Neuron (in vitro differentiated cells): Measurements from ENCODE around the gene PARG.
"Not testable (repeated sequence)": the region's sequence is repeated elsewhere in the genome, so short reads cannot be mapped to it uniquely, and the experiment has no call there.

Experiments used
- H2AFZ ChIP-seq: one replicate; pipeline ENCODE4 v1.6.1; 2013; ENCODE audit warnings: low read depth, mild to moderate bottlenecking, inconsistent platforms, low read length, moderate library complexity
- H3K27me3 ChIP-seq: one replicate; pipeline ENCODE4 v1.6.1; 2013; ENCODE audit warnings: low read length; ENCODE audit not compliant: insufficient read depth
- H3K36me3 ChIP-seq: one replicate; pipeline ENCODE4 v1.6.1; 2013; ENCODE audit warnings: low read length; ENCODE audit not compliant: insufficient read depth
- H3K4me1 ChIP-seq: one replicate; pipeline ENCODE4 v1.6.1; 2013; ENCODE audit warnings: low read length; ENCODE audit not compliant: insufficient read depth
- H3K4me3 ChIP-seq: 2 replicates; pipeline ENCODE4 v1.5.1; 2013; ENCODE audit warnings: mild to moderate bottlenecking, low read length, moderate library complexity
- H3K9me3 ChIP-seq: one replicate; pipeline ENCODE4 v1.6.1; 2013; ENCODE audit warnings: low read length

The PARG gene

DNA sequence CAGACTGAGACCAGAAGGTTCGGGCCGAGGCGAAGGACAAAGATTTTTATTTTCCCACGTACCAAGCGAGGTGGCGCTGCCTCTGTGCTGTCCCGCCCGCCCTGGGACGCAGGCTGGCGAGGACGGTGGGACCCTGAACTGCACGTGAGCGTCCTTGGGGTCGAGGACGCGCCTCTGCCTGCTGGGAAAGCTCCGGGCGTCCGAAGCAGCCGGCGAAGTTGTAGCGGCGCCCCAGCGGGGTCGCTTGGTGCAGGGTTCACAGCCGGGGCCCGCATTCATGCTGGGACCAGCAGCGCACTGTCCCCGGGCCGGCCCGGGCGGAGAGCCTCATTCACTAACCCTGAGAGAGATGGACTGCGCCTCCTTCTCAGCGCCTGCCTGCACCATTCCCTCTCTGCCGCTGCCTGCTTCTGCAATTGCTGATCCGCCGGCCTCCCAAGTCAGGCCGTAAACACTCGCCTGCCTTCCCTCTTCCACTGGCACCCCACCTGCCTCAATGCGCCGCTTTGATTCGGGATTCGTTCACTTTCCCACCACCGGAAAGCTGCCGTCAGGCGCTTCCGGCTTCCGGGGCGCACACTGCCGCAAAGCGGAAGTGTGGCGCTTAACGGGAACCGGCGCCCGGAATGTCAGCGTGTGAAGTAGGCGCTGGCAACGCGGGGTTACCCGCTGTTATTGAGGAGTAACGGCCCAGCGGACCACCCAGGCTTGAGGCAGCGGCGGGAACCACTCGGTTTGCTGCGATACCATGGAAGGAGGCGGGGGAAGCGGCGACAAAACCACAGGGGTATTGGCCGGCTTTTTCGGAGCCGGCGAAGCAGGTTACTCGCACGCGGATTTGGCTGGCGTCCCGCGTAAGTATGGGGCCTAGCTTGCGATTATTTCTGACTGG is at the start of gene PARG, which contains the start of gene TIMM23B:
Gene PARG (minus strand): TSS at position 581 of the 892 bp plus-strand sequence. CDS start 302 bp downstream, at position 279.
Gene TIMM23B (plus strand): TSS at position 607 of the 892 bp plus-strand sequence. CDS start 142 bp downstream, at position 749.
- not testable (repeated sequence) for H3K9me3 ChIP-seq, H3K36me3 ChIP-seq, H3K4me1 ChIP-seq, H3K27me3 ChIP-seq
- peak within 1 kb of the TSS; percentile 67 for H2AFZ ChIP-seq
- peak within 1 kb of the TSS; percentile 97 for H3K4me3 ChIP-seq

GRCh38 chr10:49988376-49988775 is 46.5 kb upstream of the PARG start, which contains the start of gene AGAP6:
AGAP6 (plus strand) TSS chr10:49988406; CDS start chr10:49988716, 310 bp downstream.
- not testable (repeated sequence) for H3K4me3 ChIP-seq, H3K4me1 ChIP-seq, H3K9me3 ChIP-seq

DNA sequence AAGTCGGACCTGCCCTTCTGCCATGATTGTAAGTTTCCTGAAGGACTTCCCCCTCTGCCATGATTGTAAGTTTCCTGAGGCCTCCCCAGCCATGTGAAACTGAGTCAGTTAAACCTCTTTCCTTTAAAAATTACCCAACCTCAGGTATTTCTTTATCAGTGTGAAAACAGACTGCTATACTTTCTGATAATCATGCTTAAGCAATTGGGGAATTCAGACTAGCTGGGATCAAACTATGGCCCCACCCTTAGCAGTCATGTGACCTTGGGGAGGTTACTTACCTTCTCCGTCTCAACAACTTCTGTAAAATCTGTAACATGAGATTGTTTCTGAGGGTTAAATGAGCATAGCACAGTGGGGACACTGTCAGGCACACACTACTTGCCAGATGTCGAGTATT is 45.4 kb upstream of the PARG start:
- H3K9me3 ChIP-seq, H3K4me3 ChIP-seq, H3K36me3 ChIP-seq, H3K4me1 ChIP-seq, H2AFZ ChIP-seq, H3K27me3 ChIP-seq: not testable (repeated sequence)

More at GRCh38 chr10:49988376-49988775, 46.5 kb upstream of the PARG start, which contains the start of gene AGAP6:
- not testable (repeated sequence) for H3K27me3 ChIP-seq, H2AFZ ChIP-seq, H3K36me3 ChIP-seq

DNA sequence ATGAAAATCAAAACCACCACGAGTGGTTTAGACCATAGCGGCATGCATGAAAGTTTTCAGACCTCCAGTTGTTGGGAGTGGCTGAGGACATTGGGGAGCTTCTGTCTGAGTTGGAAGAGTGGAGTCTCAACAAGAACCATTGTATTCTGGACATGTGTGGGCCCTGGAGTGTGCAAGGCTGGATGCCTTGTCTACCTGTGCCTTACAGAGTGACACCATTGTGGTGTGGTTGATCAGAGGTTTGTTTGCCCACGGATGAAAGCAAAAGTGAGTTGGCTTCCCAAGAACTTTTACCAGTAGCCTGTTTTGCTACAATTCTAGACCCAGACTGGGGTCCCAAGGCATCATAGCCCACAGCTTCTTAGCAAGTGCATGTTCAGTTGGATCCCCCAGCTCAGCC is 35.9 kb upstream of the PARG start:
- H3K4me3 ChIP-seq, H3K4me1 ChIP-seq, H3K36me3 ChIP-seq, H2AFZ ChIP-seq, H3K27me3 ChIP-seq, H3K9me3 ChIP-seq: not testable (repeated sequence)

- not testable (repeated sequence) for H2AFZ ChIP-seq, H3K27me3 ChIP-seq, H3K9me3 ChIP-seq, H3K4me3 ChIP-seq, H3K36me3 ChIP-seq, H3K4me1 ChIP-seq
Observed at GRCh38 chr10:49972094-49972493, 30.3 kb upstream of the PARG start.

DNA sequence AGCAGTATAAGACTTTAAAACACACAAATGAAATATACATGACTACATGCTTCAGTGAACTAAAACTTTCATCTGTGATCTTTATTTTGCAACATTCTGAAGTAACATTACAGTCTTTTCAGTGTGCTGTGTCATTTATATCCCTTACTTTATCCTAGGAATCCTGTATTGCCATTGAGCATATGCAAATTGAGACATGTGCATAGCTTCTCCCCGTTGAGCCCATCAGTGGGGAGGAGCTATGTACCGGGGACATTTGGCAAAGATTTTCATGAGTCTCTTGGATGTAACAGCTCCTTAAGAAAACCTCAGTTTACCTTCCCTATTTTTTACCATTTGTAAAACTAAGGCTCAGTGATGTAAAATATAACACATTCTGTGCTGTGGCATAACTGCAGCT is 29.6 kb upstream of the PARG start:
- H3K27me3 ChIP-seq, H3K36me3 ChIP-seq, H2AFZ ChIP-seq, H3K4me3 ChIP-seq, H3K9me3 ChIP-seq, H3K4me1 ChIP-seq: not testable (repeated sequence)

DNA sequence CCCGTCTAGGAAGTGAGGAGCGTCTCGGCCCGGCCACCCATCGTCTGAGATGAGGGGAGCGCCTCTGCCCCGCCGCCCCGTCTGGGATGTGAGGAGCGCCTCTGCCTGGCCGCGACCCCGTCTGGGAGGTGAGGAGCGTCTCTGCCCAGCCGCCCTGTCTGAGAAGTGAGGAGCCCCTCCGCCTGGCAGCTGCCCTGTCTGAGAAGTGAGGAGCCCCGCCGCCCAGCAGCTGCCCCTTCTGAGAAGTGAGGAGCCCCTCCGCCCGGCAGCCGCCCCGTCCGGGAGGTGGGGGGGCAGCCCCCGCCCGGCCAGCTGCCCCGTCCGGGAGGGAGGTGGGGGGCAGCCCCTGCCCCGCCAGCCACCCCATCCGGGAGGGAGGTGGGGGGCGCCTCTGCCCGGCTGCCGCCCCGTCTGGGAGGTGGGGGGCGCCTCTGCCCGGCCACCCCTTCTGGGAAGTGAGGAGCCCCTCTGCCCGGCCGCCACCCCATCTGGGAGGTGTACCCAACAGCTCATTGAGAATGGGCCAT is 28.6 kb upstream of the PARG start:
- H2AFZ ChIP-seq, H3K36me3 ChIP-seq, H3K9me3 ChIP-seq, H3K4me3 ChIP-seq, H3K4me1 ChIP-seq, H3K27me3 ChIP-seq: not testable (repeated sequence)

DNA sequence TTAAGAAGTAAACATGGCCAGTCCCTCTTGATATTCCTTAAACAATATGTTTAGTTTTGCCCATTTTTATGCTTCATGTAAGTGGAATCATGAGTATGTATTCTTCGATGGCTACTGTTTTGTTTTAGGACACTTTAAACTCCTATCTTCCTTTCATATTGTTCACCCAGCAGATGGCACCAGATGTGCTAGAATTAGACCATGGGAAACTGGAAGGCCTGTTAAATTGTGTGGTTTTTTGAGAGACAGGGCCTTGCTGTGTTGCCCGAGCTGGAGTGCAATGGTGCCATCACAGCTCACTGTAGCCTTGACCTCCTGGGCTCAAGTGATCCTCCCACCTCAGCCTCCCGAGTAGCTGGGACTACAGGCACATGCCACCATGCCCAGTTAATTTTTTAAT is 11.3 kb upstream of the PARG start:
- not testable (repeated sequence) for H2AFZ ChIP-seq, H3K4me1 ChIP-seq, H3K9me3 ChIP-seq, H3K4me3 ChIP-seq, H3K27me3 ChIP-seq
- H3K36me3 ChIP-seq, result peaks cover 11% of the 10 kb centered on the region

DNA sequence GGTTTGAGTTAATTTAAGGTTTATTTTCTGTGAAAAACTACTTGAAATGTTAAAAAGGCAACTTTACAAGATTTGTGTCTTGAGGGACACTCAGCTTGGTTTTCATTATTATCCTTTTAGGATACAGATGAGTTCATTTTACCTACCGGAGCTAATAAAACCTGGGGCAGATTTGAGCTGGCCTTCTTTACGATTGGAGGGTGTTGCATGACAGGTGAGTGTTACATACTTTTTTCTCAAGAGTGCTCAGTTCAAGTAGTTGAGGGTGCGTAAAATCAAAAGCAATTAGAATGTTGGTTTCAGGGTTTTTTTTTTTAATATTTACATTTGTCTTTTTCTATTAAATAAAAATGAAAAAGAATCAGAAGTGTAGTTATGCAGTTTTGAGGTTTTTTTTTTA is 10.2 kb upstream of the PARG start:
- not testable (repeated sequence) for H3K9me3 ChIP-seq, H2AFZ ChIP-seq, H3K36me3 ChIP-seq, H3K27me3 ChIP-seq, H3K4me3 ChIP-seq, H3K4me1 ChIP-seq

DNA sequence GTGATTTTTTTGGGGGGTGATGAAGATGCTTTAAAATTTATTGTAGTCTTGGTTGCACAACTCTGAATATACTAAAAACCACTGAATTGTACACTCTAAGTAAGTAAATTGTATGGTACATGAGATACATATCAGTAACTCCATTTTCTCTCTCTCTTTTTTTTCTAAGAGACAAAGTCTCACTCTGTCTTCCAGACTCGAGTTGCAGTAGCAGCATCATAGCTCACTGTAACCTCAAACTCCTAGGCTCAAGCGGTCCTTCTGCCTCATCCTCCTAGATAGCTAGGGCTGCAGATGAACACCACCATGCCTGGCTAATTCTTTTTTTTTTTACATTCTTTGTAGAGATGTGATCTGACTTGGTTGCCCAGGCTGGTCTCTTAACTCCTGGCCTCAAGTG is 6.9 kb upstream of the PARG start:
- H3K4me1 ChIP-seq, H3K4me3 ChIP-seq, H2AFZ ChIP-seq, H3K9me3 ChIP-seq, H3K27me3 ChIP-seq: not testable (repeated sequence)
- peaks cover 10% of the 10 kb centered on the region for H3K36me3 ChIP-seq

DNA sequence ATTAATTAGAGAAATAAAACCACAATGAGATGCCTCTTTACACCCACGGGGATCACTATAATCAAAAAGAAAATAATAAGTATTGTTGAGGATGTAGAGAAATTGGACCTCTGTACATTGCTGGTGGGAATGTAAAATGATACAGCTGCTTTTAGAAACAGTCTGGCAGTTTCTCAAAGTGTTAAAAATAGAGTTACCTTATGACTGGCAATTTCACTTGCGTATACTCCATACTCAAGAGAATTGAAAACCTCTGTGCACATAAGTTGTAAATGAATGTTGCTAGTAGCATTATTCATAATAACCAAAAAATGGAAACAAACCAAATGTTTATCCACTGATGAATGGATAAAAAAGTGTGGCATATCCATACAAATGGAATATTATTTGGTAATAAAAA is 6.3 kb upstream of the PARG start:
- H3K9me3 ChIP-seq, result not testable (repeated sequence)

DNA sequence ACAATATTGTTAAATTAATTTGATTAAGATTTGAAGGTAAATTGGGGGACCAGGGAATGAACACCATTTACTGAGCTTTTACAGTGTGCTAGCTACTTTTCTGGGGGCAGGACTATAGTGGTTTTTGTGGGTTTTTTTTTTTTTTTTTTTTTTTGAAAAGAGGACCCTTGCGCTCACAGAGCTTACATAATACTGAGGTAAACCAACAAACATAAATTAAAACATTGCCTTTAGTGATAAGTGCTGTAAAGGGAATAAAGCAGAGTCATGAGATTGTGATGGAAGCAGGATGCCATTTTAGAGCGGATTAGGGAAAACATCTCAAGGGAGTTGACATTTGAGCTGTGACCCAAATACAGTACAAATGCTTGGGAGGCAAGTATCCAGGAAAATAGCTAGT is 1.8 kb upstream of the PARG start:
- not testable (repeated sequence) for H3K4me1 ChIP-seq, H3K4me3 ChIP-seq, H3K36me3 ChIP-seq, H2AFZ ChIP-seq, H3K27me3 ChIP-seq, H3K9me3 ChIP-seq

More for the DNA sequence above, 6.3 kb upstream of the PARG start:
- peaks cover 12% of the 10 kb centered on the region for H3K36me3 ChIP-seq
- not testable (repeated sequence) for H2AFZ ChIP-seq, H3K27me3 ChIP-seq, H3K4me1 ChIP-seq, H3K4me3 ChIP-seq

DNA sequence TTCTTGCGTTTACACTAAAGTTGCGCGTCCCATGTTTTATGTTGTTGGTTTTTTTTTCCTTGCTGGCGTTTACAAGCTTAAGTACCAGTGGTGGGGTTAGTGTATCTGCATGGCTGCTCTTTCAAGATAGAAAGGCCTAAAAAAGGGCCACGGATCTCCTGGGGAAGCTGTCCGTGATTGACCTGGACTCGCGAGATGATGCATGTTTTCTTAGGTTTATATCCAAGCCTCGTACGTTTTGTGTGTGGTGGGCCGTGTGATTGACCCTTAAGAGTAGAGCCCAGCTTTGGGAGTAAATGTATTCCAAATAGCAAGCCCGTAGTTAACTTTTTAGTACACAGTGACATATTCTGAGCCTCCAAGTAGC is 495 bp upstream of the PARG start:
- H3K36me3 ChIP-seq, H3K4me1 ChIP-seq, H3K9me3 ChIP-seq, H3K27me3 ChIP-seq: not testable (repeated sequence)
- Histone ChIP-seq H2AFZ (peak overlapping the region; percentile 67), H3K4me3 (peak overlapping the region; percentile 97)
